GM19023 (cell line): ENCODE data around the gene SLC6A19.

Source experiments
- ATAC-seq: cut with Tn5 transposase; IDR thresholded peaks from one replicate; pipeline ENCODE4 v1.9.1; 2021; ENCODE audit warnings: mild to moderate bottlenecking, moderate library complexity; ENCODE audit not compliant: unreplicated experiment

SLC6A19 gene

GRCh38 chr5:1165864-1166263 is 35.5 kb upstream of the SLC6A19 start:
- ATAC-seq = no peak

DNA sequence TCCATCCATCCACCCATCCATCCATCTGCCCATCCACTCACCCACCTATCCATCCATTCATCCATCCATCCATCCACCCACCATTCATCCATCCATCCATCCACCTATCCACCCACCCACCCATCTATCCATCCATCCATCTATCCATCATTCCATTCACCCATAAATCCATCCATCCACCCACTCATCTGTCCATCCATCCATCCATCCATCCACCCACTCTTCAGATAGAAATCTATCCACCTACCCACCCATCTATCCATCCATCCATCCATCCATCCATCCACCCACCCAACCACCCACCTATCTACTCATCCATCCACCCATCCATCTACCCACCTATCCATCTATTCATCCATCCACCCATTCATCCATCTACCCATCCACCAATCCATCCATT is 35.0 kb upstream of the SLC6A19 start:
- no peak for ATAC-seq

- ATAC-seq = no peak
Measured at GRCh38 chr5:1167361-1167727, 34.1 kb upstream of the SLC6A19 start.

- no peak for ATAC-seq
Measured at GRCh38 chr5:1167728-1168709, 33.4 kb upstream of the SLC6A19 start.

DNA sequence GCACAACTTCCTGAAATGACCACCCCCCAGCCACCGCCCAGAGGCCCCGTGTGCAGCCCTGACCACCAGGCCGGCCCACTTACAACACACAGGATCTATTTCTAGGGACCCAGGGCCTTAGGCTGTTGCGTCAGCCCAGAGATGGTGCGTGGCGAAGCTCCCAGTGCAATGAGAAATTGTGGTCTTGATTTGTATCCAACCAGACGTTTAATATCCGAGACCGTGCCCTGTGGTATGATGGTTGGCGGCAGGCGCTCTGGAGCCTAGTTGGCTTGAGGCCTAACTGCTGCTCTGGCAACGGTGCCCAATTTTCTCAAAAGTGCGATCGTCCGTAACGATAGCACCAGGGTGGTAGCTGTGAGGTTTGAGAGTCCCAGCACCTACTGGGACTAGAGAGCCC is 32.6 kb upstream of the SLC6A19 start:
- no peak for ATAC-seq

DNA sequence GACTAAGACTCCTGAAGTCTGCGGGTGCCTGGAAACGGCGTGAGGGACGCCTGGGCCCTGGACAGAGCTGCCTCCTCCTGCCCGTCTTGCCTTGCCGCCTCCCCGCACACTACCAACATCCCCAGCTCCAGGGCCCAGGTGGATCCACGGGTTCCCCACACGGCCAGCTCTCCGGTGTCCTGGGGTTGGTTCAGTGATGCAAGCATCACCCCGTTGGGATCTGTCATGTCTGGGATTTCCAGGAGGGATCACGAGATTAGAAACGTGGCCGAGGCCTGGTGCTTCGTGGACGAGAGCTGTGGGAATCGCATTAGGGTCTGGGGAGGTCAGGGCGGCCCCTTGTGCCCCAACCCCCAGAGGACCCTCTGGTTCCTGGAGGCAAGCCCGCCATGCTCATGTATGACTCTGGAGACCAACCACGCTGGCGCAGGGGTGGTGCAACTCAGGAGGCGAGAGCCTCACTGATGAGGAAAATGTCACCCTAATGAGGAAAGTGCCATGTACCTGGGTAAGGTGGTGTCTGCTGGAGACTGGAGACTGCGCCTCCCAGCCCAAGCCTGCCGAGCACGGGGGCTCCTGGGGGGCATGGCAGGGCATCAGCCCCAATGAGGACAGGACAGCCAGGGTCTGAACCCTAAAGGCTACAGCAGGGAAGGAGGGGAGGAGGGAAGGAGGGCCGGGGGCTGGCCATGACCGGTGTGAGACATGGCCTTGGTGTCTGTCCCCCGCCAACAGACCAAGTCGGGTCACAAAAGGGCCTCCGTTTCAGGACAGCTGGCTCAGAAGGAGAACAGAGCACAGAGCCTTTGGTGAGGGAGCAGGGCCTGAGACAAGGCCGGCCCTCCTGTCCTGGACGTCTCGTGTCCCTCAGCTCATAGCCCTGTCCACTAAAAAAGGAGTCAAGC is 31.9 kb upstream of the SLC6A19 start:
- ATAC-seq = no peak

DNA sequence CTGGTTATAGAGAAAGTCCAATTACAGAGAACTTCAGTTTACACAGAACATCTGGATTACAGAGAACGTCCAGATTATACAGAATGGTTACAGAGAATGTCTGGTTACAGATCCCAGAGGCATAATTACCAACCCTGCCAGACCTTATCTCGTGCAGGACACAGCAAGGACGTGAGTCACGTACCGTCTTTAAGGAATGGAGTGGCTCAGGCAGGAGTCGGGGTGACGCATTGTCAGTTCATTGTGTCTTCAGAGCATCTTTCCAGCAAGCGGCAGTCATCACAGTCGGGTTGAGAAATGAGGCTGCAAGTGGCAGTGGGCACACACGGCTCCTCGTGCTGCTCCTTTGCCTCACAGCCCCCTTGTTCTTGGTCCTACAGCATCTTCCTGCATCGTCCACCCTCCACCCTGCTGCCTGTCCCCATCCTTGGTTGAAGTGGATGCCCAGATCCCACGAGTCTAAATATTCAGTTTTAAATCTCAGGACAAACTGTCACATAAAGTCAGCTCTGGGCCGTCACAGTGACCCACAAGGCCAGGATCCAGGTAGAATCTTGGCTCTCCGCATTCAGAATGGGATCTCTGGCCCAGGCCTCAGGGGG is 30.0 kb upstream of the SLC6A19 start:
- no peak for ATAC-seq

DNA sequence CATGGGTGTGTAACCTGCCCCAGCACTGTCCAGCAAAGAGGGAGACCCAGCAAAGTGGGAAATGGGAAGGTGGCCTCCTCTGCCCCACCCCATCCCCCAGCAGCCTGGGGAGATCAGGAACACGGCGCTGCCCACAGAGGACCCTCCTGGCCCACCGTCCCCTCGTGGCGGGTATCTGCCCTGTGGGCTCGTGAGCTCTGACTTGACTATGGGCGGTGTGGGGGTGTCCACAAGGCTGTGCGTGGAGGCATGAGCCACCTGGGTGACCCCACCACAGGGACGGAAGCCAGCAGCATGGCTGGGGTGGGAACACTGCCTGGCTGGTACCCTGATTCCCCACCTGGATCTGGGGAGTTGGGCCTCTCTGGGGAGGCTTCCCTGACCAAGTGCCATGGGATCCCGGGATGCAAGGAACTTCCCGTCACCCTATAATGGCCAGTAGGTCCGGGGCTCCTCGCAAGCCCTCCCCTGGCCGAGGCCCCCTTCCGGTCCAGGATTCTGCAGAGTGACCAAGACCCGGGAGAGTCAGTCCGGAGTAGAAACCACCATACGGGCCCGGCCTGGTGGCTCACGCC is 29.3 kb upstream of the SLC6A19 start:
- no peak for ATAC-seq

DNA sequence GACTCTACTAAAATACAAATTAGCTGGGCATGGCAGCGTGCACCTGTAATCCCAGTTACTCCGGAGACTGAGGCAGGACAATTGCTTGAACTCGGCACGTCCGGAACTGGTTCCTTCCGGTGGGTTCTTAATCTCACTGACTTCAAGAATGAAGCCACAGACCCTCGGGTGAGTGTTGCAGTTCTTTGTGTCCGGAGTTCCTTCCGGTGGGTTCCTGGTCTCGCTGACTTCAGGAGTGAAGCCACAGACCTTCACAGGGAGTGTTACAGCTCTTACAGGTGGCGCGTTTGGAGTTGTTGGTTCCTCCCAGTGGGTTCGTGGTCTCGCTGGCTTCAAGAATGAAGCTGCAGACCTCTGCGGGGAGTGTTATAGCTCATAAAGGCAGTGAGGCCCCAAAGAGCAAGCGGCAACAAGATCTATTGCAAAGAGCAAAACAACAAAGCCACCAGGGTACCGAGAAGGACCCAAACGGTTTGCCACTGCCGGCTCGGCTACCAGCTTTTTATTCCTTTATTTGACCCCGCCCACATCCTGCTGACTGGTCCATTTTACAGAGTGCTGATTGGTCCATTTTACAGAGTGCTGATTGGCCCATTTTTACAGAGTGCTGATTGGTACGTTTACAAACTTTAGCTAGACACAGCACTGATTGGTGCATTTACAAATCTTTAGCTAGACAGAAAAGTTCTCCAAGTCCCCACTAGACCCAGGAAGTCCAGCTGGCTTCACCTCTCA is 28.6 kb upstream of the SLC6A19 start:
- ATAC-seq = no peak

DNA sequence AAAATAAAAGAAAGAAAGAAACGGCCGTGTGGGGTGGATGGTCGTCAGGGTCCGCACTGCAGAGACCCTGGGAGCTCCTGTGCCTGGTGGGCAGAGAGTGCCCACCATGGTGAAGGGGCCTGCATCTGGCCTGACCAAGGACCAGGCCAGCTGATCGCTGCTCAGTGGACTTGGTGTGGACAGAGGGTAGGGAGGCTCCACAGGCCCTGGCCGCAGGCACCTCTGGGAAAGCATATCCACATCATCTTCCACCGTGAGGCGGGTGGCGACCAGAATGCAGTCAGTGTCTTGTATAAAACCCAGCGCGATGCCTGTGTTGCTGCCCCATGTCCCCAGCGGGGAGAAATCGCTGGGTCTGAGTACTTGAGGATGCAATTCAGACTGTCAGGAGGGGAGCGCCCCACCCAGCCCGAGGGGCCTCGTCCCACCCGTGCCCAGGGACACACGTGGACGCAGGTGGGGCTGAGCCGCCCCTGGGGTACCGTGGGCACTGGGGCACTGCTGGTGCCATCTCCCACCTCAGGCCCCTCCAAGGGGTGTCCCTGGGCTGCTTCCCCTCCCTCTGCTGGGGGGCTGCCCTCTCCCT is 27.8 kb upstream of the SLC6A19 start:
- ATAC-seq = no peak

DNA sequence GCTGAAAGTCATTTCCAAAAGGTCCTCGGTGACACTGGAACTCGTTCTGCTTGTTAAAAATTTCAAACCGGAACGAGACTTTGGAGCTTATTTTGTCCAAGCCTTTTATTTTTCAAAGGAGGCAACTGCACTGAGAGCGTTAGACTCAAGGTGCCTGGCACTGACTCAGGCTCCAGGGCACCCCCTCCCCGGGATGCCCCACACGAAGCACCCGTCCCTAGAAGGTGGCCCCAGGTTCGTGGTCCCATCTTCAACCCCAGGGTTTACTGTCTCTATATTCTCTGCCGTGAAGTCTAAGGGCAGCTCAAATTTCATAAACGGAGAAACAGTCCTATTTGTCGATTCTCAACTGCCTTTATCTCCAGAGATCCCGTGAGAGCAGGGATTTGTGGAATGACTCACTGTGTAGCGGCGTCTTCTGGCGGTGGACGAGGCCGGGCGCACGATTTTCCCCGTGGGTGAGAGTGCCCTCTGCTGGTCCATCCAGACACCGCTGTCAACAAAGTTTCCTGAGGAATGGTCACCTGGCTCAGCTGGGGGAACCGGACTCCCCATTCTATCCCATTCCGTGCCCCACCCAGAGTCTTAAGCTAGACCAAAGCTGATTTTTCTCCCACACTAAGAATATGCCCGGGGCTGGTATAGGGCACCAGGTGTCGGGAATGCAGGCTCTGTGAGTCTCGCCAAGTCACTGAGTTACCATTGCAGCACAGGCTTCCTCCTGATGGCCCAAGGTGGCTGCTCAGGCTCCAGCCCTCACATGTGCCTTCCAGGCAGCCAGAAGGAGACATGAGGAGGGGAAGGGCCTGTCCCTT is 27.1 kb upstream of the SLC6A19 start:
- no peak for ATAC-seq

DNA sequence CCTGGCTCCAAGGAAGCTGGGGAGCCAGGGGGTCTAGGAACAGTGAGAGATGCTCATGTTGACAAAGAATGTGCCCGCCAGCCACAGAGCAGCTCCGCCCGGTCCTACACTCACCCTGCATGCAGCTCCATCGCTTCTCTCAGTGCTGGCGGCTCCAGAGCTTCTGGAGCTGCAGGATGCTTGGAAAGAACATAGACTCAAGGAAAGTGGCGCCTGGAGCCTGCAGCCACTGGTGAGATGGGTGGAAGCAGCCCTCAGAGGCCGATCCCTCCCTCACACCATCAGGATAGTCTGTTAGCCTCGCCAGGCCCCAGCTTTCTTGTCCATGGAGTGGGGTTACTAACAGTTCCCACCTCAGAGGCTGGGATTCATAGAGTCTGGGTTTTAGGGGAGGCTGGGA is 26.4 kb upstream of the SLC6A19 start:
- ATAC-seq = no peak

- ATAC-seq = no peak
Measured at GRCh38 chr5:1175801-1176472, 25.5 kb upstream of the SLC6A19 start.

DNA sequence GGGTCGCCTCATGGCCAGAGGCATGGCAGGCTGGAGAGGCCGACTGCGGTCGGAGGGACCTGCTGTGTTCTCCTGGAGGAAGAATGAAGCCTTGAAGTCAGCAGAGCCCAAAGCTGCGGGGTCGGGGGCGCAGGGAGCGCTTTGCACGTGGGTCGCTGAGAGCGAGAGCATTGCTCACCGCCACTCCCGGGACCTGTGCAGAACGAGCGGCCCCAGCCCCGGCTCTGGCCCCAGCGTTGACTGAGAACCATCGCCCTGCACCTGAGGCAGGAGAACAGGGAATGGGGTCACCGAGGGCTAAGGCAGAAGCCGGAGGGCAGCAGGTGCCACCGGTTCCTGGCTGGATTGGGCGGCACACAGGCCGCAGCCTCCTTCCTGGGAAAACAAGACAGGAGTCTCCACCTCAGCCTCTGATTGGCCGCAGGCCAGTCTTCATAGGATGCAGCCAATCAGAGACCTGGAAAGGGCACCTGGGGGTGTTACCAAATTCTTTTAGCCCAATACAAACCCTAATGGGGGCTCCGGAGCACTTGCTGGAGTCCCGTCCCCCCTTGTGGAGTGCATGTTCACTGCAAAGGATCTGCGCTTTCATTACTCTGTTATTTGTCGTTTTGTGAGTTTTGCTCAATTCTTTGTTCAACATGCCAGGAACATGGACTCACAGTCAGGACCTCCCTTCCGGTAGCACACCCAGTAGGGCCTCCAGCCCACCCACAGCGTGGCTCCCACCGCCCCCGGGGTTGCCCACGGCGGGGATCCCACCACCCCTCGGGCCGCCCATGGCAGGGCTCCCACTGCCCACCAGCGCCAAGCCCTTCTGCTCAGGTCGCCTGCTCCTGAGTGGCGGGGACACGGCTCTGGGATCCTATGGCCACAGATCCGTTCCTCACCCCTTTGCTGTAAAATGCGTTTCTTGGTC is 24.7 kb upstream of the SLC6A19 start:
- no peak for ATAC-seq

- ATAC-seq = no peak
Measured at GRCh38 chr5:1177826-1178528, 23.4 kb upstream of the SLC6A19 start.

DNA sequence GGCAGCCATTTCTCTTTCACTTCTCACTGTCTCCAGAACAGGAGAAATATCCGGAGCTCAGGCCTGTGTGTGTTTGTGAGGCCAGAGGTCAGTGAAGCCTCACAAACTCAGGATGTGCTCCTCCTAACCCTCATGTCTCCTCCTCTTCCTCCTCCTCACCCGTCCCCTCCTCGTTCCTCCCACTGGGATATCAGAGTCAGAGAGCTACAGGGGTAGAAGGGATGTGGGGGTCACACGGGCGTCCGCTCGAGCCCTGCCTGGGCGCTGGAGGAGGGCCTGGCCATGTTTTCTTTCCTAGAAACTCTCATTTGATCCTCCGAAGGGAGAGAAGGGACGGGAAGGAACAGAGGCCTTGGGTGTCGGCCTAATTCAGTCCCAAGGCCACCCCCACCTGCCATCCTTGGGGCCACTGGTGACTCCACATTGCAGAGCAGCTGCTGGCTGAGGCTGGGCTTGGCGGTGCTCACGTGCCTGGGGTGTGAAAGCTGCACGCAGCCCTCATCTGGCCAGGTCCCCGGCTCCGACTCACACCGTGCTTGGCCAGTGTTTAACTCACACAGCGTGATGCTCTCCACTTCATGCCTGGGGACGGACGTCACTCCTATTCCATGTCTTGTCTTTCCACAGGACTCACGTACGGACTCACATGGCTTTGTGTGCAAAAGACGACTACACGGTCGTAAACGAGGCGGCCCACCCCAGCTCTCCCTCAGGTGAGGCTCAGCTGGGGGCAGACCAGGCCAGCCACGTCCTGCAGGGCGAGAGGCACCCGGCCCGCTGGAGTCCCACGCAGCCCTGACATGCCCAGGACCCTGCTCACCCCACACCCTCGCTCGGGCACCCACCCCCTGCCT is 22.6 kb upstream of the SLC6A19 start:
- ATAC-seq = no peak
